ENCODE data around the gene AVPR2. TPM values are rescaled to one million over a fixed set of nuclear protein-coding genes. Genes with fewer than 3 reads are reported as not detected.

The AVPR2 gene
- total and polyA plus RNA-seq, 4 donors = 0.05 TPM; not detected in 3

DNA sequence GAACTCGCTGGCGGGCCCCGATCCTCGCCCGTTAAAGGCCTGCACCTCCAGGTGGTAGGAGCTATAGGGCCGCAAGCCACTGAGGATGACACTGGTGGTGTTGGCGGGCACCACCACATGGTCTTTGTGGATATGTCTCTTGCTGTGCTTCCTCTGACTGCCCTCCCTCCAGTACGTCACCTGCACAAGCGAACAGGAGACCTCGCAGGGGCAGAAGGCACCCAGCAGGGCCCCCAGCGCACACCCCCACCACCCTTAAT, 39.2 kb upstream of the AVPR2 start (continued):
- TF ChIP-seq, protein P1, sequence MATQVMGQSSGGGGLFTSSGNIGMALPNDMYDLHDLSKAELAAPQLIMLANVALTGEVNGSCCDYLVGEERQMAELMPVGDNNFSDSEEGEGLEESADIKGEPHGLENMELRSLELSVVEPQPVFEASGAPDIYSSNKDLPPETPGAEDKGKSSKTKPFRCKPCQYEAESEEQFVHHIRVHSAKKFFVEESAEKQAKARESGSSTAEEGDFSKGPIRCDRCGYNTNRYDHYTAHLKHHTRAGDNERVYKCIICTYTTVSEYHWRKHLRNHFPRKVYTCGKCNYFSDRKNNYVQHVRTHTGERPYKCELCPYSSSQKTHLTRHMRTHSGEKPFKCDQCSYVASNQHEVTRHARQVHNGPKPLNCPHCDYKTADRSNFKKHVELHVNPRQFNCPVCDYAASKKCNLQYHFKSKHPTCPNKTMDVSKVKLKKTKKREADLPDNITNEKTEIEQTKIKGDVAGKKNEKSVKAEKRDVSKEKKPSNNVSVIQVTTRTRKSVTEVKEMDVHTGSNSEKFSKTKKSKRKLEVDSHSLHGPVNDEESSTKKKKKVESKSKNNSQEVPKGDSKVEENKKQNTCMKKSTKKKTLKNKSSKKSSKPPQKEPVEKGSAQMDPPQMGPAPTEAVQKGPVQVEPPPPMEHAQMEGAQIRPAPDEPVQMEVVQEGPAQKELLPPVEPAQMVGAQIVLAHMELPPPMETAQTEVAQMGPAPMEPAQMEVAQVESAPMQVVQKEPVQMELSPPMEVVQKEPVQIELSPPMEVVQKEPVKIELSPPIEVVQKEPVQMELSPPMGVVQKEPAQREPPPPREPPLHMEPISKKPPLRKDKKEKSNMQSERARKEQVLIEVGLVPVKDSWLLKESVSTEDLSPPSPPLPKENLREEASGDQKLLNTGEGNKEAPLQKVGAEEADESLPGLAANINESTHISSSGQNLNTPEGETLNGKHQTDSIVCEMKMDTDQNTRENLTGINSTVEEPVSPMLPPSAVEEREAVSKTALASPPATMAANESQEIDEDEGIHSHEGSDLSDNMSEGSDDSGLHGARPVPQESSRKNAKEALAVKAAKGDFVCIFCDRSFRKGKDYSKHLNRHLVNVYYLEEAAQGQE (IDR thresholded peaks at IDR 0.05) = no peak
- TF ChIP-seq, protein P2, sequence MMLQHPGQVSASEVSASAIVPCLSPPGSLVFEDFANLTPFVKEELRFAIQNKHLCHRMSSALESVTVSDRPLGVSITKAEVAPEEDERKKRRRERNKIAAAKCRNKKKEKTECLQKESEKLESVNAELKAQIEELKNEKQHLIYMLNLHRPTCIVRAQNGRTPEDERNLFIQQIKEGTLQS (IDR thresholded peaks at IDR 0.05) = no peak
- no peak for TF ChIP-seq HNF4G (IDR thresholded peaks at IDR 0.05)

DNA sequence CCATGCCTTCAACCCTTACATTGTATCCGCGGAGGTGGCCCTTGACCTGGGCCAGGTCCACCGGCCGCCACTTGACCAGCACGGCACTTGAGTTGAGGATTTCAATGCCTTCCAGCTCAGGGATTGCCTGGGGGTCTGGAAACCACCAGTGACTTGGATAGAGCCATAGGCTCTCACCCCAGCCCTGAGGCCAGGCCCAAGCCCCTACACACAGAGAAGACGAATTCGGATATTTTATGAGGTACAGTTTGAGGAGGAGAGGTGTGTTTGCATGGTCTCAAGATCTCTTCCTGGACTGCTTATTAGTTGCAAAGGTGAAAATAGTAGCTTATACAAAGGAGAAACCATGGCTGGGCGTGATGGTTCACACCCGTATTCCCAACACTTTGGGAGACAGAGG, 38.8 kb upstream of the AVPR2 start:
- 88% methylated on average over 9 of the region's 9 CpGs for WGBS
- no peak for DNase-seq (ENCODE audit: low spot score)
- Histone ChIP-seq H3K27ac (ENCODE audit: low read depth in 1 of 2, low read length in 2 of 2) (no peak overlapping the region), H3K4me1 (ENCODE audit: control insufficient read depth in 4 of 4, insufficient read depth in 4 of 4, low read length in 3 of 4) (no peaks in the 10 kb centered on the region), H3K9ac (ENCODE audit: low read depth in 1 of 2, low read length in 2 of 2) (no peak overlapping the region), H3K9me3 (ENCODE audit: control insufficient read depth in 4 of 4, low read length in 3 of 4) (no peaks in the 10 kb centered on the region), H3K27me3 (ENCODE audit: control insufficient read depth in 4 of 4, insufficient read depth in 4 of 4, low read length in 3 of 4) (no peaks in the 10 kb centered on the region), H3K4me3 (ENCODE audit: low read depth in 1 of 3, low read length in 3 of 3) (no peak overlapping the region), H3K36me3 (ENCODE audit: control insufficient read depth in 4 of 4, insufficient read depth in 3 of 4, low read depth in 1 of 4, low read length in 3 of 4) (no peaks in the 10 kb centered on the region)
- TF ChIP-seq FOXA2 (IDR thresholded peaks at IDR 0.05) (no peak), RXRA (IDR thresholded peaks at IDR 0.05) (no peak), EGR1 (IDR thresholded peaks at IDR 0.05; ENCODE audit: low read depth in 2 of 2) (no peak), FOXA1 (IDR thresholded peaks at IDR 0.05) (no peak), RAD21 (IDR thresholded peaks at IDR 0.05) (no peak), NR2F2 (IDR thresholded peaks at IDR 0.05) (no peak), GABPA (IDR thresholded peaks at IDR 0.05 in 1 of 2, conservative IDR thresholded peaks at IDR 0.05 in 1 of 2) (no peak), SP1 (IDR thresholded peaks at IDR 0.05) (no peak), JUND (IDR thresholded peaks at IDR 0.05) (no peak), TAF1 (conservative IDR thresholded peaks at IDR 0.05) (no peak), YY1 (IDR thresholded peaks at IDR 0.05) (no peak), HNF4G (IDR thresholded peaks at IDR 0.05) (no peak), HNF4A (conservative IDR thresholded peaks at IDR 0.05) (no peak)
- TF ChIP-seq, protein P1 (IDR thresholded peaks at IDR 0.05) = no peak
- TF ChIP-seq, protein P2 (IDR thresholded peaks at IDR 0.05) = no peak
- TF ChIP-seq, protein P3, sequence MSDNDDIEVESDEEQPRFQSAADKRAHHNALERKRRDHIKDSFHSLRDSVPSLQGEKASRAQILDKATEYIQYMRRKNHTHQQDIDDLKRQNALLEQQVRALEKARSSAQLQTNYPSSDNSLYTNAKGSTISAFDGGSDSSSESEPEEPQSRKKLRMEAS (IDR thresholded peaks at IDR 0.05) = no peak
- TF ChIP-seq, protein P4, sequence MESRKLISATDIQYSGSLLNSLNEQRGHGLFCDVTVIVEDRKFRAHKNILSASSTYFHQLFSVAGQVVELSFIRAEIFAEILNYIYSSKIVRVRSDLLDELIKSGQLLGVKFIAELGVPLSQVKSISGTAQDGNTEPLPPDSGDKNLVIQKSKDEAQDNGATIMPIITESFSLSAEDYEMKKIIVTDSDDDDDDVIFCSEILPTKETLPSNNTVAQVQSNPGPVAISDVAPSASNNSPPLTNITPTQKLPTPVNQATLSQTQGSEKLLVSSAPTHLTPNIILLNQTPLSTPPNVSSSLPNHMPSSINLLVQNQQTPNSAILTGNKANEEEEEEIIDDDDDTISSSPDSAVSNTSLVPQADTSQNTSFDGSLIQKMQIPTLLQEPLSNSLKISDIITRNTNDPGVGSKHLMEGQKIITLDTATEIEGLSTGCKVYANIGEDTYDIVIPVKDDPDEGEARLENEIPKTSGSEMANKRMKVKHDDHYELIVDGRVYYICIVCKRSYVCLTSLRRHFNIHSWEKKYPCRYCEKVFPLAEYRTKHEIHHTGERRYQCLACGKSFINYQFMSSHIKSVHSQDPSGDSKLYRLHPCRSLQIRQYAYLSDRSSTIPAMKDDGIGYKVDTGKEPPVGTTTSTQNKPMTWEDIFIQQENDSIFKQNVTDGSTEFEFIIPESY (IDR thresholded peaks at IDR 0.05) = no peak
- TF ChIP-seq, protein P5, sequence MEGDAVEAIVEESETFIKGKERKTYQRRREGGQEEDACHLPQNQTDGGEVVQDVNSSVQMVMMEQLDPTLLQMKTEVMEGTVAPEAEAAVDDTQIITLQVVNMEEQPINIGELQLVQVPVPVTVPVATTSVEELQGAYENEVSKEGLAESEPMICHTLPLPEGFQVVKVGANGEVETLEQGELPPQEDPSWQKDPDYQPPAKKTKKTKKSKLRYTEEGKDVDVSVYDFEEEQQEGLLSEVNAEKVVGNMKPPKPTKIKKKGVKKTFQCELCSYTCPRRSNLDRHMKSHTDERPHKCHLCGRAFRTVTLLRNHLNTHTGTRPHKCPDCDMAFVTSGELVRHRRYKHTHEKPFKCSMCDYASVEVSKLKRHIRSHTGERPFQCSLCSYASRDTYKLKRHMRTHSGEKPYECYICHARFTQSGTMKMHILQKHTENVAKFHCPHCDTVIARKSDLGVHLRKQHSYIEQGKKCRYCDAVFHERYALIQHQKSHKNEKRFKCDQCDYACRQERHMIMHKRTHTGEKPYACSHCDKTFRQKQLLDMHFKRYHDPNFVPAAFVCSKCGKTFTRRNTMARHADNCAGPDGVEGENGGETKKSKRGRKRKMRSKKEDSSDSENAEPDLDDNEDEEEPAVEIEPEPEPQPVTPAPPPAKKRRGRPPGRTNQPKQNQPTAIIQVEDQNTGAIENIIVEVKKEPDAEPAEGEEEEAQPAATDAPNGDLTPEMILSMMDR (IDR thresholded peaks at IDR 0.05; ENCODE audit: low read depth, low read length, missing input control) = no peak
